Loucy (cell line): ENCODE measurements around the gene CROCC2.

Source experiments
- H2AFZ ChIP-seq: fragments of 200-600 bp; sonication (generic); 2 replicates; pipeline ENCODE4 v1.6.0; 2016; ENCODE audit warnings: antibody characterized with exemption, mild to moderate bottlenecking, low read length, moderate library complexity
- H3F3A ChIP-seq: fragments of 200-600 bp; 2 replicates; pipeline ENCODE4 v1.6.0; 2016; ENCODE audit warnings: antibody characterized with exemption, low read depth, mild to moderate bottlenecking
- H3K27me3 ChIP-seq: fragments of 200-600 bp; sonication (generic); 2 replicates; pipeline ENCODE4 v1.6.1; 2014; ENCODE audit warnings: low read length, mild to moderate bottlenecking; ENCODE audit not compliant: insufficient read depth, poor library complexity, severe bottlenecking
- H3K36me3 ChIP-seq: fragments of 200-600 bp; sonication (generic); 2 replicates; pipeline ENCODE4 v1.6.1; 2016; ENCODE audit warnings: low read length; ENCODE audit not compliant: insufficient read depth
- H3K4me1 ChIP-seq: fragments of 200-600 bp; sonication (generic); 2 replicates; pipeline ENCODE4 v1.5.1; 2014; ENCODE audit warnings: low read length, mild to moderate bottlenecking; ENCODE audit not compliant: insufficient read depth, poor library complexity, severe bottlenecking
- H3K4me2 ChIP-seq: fragments of 200-600 bp; sonication (generic); 2 replicates; pipeline ENCODE4 v1.6.0; 2014; ENCODE audit warnings: antibody characterized with exemption, low read length, low read depth, mild to moderate bottlenecking; ENCODE audit not compliant: poor library complexity, severe bottlenecking
- H3K4me3 ChIP-seq: fragments of 200-600 bp; sonication (generic); 2 replicates; pipeline ENCODE4 v1.5.1; 2014; ENCODE audit warnings: low read length, mild to moderate bottlenecking, mixed read lengths; ENCODE audit not compliant: poor library complexity, severe bottlenecking
- H3K79me2 ChIP-seq: fragments of 200-600 bp; sonication (generic); 2 replicates; pipeline ENCODE4 v1.6.1; 2014; ENCODE audit warnings: low read length; ENCODE audit not compliant: insufficient read depth
- H3K9ac ChIP-seq: fragments of 200-600 bp; sonication (generic); 2 replicates; pipeline ENCODE4 v1.6.0; 2014; ENCODE audit warnings: mild to moderate bottlenecking, low read depth, low read length, moderate library complexity; ENCODE audit not compliant: poor library complexity, severe bottlenecking
- H3K9me2 ChIP-seq: fragments of 200-600 bp; sonication (generic); replicated peaks from 2 replicates; pipeline ENCODE4 v1.6.1; 2016; ENCODE audit warnings: low read depth, low read length, mixed read lengths
- H3K9me3 ChIP-seq: fragments of 200-600 bp; sonication (generic); 2 replicates; pipeline ENCODE4 v1.6.1; 2014; ENCODE audit warnings: mild to moderate bottlenecking, antibody characterized with exemption, low read length, low read depth; ENCODE audit not compliant: insufficient read depth
- H4K20me1 ChIP-seq: fragments of 200-600 bp; sonication (generic); 2 replicates; pipeline ENCODE4 v1.6.0; 2014; ENCODE audit warnings: antibody characterized with exemption, low read length, mild to moderate bottlenecking; ENCODE audit not compliant: insufficient read depth, poor library complexity, severe bottlenecking
- CTCF ChIP-seq: fragments of 200-600 bp; sonication (generic); conservative IDR thresholded peaks from 2 replicates; pipeline ENCODE4 v1.5.1; 2014; ENCODE audit warnings: mild to moderate bottlenecking, antibody characterized with exemption, low read length
- EZH2phosphoT487 ChIP-seq: fragments of 200-600 bp; IDR thresholded peaks from 2 replicates; pipeline ENCODE4 v1.6.1; 2018; ENCODE audit warnings: antibody characterized with exemption, mild to moderate bottlenecking, moderate library complexity, borderline replicate concordance

CROCC2 gene

GRCh38 chr2:240925568-240926515 lies 19.7 kb downstream of the CROCC2 start:
- Histone ChIP-seq H4K20me1 (no peaks in the 10 kb centered on the region), H3K4me2 (no peak overlapping the region), H3K4me1 (no peaks in the 10 kb centered on the region), H2AFZ (no peak overlapping the region), H3F3A (no peaks in the 10 kb centered on the region), H3K9me3 (no peaks in the 10 kb centered on the region), H3K4me3 (no peak overlapping the region), H3K36me3 (no peaks in the 10 kb centered on the region), H3K9ac (no peak overlapping the region), H3K9me2 (no peaks in the 10 kb centered on the region), H3K27me3 (no peaks in the 10 kb centered on the region), H3K79me2 (no peaks in the 10 kb centered on the region)
- no peak for TF ChIP-seq EZH2phosphoT487
- TF ChIP-seq CTCF, result no peak

GRCh38 chr2:240926516-240927389 lies 20.6 kb downstream of the CROCC2 start:
- TF ChIP-seq EZH2phosphoT487, result no peak
- TF ChIP-seq CTCF, result no peak
- Histone ChIP-seq H3K4me1 (no peaks in the 10 kb centered on the region), H3K9me3 (no peaks in the 10 kb centered on the region; the same call in 1 of the 2 replicates), H2AFZ (no peak overlapping the region), H3K79me2 (no peaks in the 10 kb centered on the region), H3K4me3 (no peak overlapping the region), H3K9me2 (no peaks in the 10 kb centered on the region), H3K36me3 (no peaks in the 10 kb centered on the region), H3K9ac (no peak overlapping the region), H4K20me1 (no peaks in the 10 kb centered on the region), H3K27me3 (no peaks in the 10 kb centered on the region), H3K4me2 (no peak overlapping the region), H3F3A (no peaks in the 10 kb centered on the region)

GRCh38 chr2:240927390-240927781 lies 21.2 kb downstream of the CROCC2 start:
- Histone ChIP-seq H3K4me3 (no peak overlapping the region), H3K9me2 (no peaks in the 10 kb centered on the region), H3K79me2 (no peaks in the 10 kb centered on the region), H3K4me2 (no peak overlapping the region), H3K9me3 (no peaks in the 10 kb centered on the region; the same call in 1 of the 2 replicates), H3F3A (no peaks in the 10 kb centered on the region), H4K20me1 (no peaks in the 10 kb centered on the region), H3K4me1 (no peaks in the 10 kb centered on the region), H2AFZ (no peak overlapping the region), H3K36me3 (no peaks in the 10 kb centered on the region), H3K9ac (no peak overlapping the region), H3K27me3 (no peaks in the 10 kb centered on the region)
- TF ChIP-seq CTCF, result no peak
- TF ChIP-seq EZH2phosphoT487, result no peak
